ENCODE results near the gene RALGAPA1.

The RALGAPA1 gene

GRCh38 chr14:35512765-35513164 lies 296.3 kb downstream of the RALGAPA1 start:
- Histone ChIP-seq H3K27me3 (replicated peaks; ENCODE audit: control insufficient read depth, insufficient read depth, low read length, poor library complexity, severe bottlenecking) (no peaks in the 10 kb centered on the region), H3K36me3 (ENCODE audit: control insufficient read depth, insufficient read depth, low read length) (no peaks in the 10 kb centered on the region), H3K9me3 (ENCODE audit: control insufficient read depth, low read length) (no peaks in the 10 kb centered on the region), H3K4me1 (ENCODE audit: control insufficient read depth, insufficient read depth, low read length, poor library complexity, severe bottlenecking) (no peaks in the 10 kb centered on the region), H3K27ac (ENCODE audit: insufficient read depth, low read length, poor library complexity, severe bottlenecking) (no peak overlapping the region), H3K4me3 (ENCODE audit: insufficient read depth, low read depth, low read length, poor library complexity, severe bottlenecking) (no peak overlapping the region)
- no peak for DNase-seq

GRCh38 chr14:35509846-35510245 lies 299.2 kb downstream of the RALGAPA1 start:
- H3K27me3 ChIP-seq (replicated peaks; ENCODE audit: control insufficient read depth, insufficient read depth, low read length, poor library complexity, severe bottlenecking), result no peaks in the 10 kb centered on the region
- H3K27ac ChIP-seq (ENCODE audit: insufficient read depth, low read length, poor library complexity, severe bottlenecking), result no peak overlapping the region
- H3K9me3 ChIP-seq (ENCODE audit: control insufficient read depth, low read length), result no peaks in the 10 kb centered on the region
- no peaks in the 10 kb centered on the region for H3K36me3 ChIP-seq (ENCODE audit: control insufficient read depth, insufficient read depth, low read length)
- H3K4me1 ChIP-seq (ENCODE audit: control insufficient read depth, insufficient read depth, low read length, poor library complexity, severe bottlenecking), result no peaks in the 10 kb centered on the region
- no peak overlapping the region for H3K4me3 ChIP-seq (ENCODE audit: insufficient read depth, low read depth, low read length, poor library complexity, severe bottlenecking)
- DNase-seq, result no peak

DNA sequence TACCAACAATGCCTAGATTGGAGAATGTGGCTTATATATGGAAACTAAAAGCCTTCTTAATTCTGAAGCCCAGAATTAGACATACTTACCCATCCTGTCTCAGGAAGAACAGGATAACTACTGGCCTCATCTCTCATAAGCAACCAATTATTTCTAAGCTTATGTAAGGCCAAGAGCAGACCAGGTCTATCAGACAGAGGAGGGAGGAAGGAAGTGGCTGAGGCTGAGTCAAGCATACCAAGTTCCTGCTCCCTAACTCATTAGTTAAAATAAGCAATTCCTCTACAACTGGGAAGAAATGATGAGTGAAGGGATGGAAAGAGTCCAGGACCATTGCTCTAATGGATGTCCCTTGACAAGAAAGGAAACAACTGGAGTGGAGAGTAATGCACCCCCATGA lies 302.2 kb downstream of the RALGAPA1 start:
- no peaks in the 10 kb centered on the region for H3K4me1 ChIP-seq (ENCODE audit: control insufficient read depth, insufficient read depth, low read length, poor library complexity, severe bottlenecking)
- no peak for DNase-seq
- H3K9me3 ChIP-seq (ENCODE audit: control insufficient read depth, low read length), result no peaks in the 10 kb centered on the region
- H3K4me3 ChIP-seq (ENCODE audit: insufficient read depth, low read depth, low read length, poor library complexity, severe bottlenecking), result no peak overlapping the region
- no peaks in the 10 kb centered on the region for H3K27me3 ChIP-seq (replicated peaks; ENCODE audit: control insufficient read depth, insufficient read depth, low read length, poor library complexity, severe bottlenecking)
- no peak overlapping the region for H3K27ac ChIP-seq (ENCODE audit: insufficient read depth, low read length, poor library complexity, severe bottlenecking)
- H3K36me3 ChIP-seq (ENCODE audit: control insufficient read depth, insufficient read depth, low read length), result no peaks in the 10 kb centered on the region

- no peak for DNase-seq
- Histone ChIP-seq H3K4me3 (ENCODE audit: insufficient read depth, low read depth, low read length, poor library complexity, severe bottlenecking) (no peak overlapping the region), H3K9me3 (ENCODE audit: control insufficient read depth, low read length) (no peaks in the 10 kb centered on the region), H3K27ac (ENCODE audit: insufficient read depth, low read length, poor library complexity, severe bottlenecking) (no peak overlapping the region), H3K27me3 (replicated peaks; ENCODE audit: control insufficient read depth, insufficient read depth, low read length, poor library complexity, severe bottlenecking) (no peaks in the 10 kb centered on the region), H3K4me1 (ENCODE audit: control insufficient read depth, insufficient read depth, low read length, poor library complexity, severe bottlenecking) (no peaks in the 10 kb centered on the region), H3K36me3 (ENCODE audit: control insufficient read depth, insufficient read depth, low read length) (no peaks in the 10 kb centered on the region)
Measured at GRCh38 chr14:35506461-35506860, 302.6 kb downstream of the RALGAPA1 start.

DNA sequence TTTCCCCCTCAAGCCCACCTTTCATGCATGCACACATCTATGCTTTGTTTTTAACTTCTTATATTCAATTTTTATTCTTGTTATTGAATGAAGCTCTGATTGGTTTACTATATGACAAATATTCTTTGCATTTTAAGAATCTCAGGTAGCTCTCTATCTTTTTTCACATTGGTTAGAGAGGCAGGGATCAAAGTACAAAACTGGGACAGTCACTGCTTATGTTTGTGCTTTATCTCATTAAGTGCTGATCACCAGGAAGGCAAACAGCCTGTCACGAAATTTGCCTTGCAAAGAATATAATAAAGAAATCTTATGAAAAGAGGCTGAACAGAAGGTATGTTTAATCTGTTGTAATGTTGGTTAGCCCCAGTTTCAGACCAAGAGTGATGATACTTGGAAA lies 304.8 kb downstream of the RALGAPA1 start:
- H3K27me3 ChIP-seq (replicated peaks; ENCODE audit: control insufficient read depth, insufficient read depth, low read length, poor library complexity, severe bottlenecking), result no peaks in the 10 kb centered on the region
- H3K4me3 ChIP-seq (ENCODE audit: insufficient read depth, low read depth, low read length, poor library complexity, severe bottlenecking), result no peak overlapping the region
- H3K36me3 ChIP-seq (ENCODE audit: control insufficient read depth, insufficient read depth, low read length), result no peaks in the 10 kb centered on the region
- H3K27ac ChIP-seq (ENCODE audit: insufficient read depth, low read length, poor library complexity, severe bottlenecking), result no peak overlapping the region
- H3K4me1 ChIP-seq (ENCODE audit: control insufficient read depth, insufficient read depth, low read length, poor library complexity, severe bottlenecking), result no peaks in the 10 kb centered on the region
- no peaks in the 10 kb centered on the region for H3K9me3 ChIP-seq (ENCODE audit: control insufficient read depth, low read length)
- DNase-seq, result no peak

DNA sequence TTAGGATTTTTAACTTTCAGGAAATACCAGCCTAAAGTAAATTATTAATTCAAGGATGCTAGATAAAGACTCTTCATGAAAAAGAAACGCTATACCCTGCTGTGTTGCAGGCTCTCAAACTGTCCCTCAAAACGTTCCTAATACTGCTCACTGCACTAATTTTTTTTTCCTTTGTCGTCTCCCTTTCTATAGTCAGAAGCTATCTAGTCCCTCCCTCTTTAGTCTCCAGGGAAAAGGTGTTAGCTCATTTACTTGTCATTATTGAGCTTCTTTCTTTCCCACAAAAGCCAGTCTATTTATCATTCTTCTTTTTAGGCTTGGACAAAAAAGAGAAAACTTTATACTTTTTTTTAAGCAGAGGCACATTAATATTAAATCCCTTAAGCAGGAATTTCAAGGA lies 305.4 kb downstream of the RALGAPA1 start:
- no peak for DNase-seq
- Histone ChIP-seq H3K36me3 (ENCODE audit: control insufficient read depth, insufficient read depth, low read length) (no peaks in the 10 kb centered on the region), H3K9me3 (ENCODE audit: control insufficient read depth, low read length) (no peaks in the 10 kb centered on the region), H3K27me3 (replicated peaks; ENCODE audit: control insufficient read depth, insufficient read depth, low read length, poor library complexity, severe bottlenecking) (no peaks in the 10 kb centered on the region), H3K4me3 (ENCODE audit: insufficient read depth, low read depth, low read length, poor library complexity, severe bottlenecking) (no peak overlapping the region), H3K4me1 (ENCODE audit: control insufficient read depth, insufficient read depth, low read length, poor library complexity, severe bottlenecking) (no peaks in the 10 kb centered on the region), H3K27ac (ENCODE audit: insufficient read depth, low read length, poor library complexity, severe bottlenecking) (no peak overlapping the region)

DNA sequence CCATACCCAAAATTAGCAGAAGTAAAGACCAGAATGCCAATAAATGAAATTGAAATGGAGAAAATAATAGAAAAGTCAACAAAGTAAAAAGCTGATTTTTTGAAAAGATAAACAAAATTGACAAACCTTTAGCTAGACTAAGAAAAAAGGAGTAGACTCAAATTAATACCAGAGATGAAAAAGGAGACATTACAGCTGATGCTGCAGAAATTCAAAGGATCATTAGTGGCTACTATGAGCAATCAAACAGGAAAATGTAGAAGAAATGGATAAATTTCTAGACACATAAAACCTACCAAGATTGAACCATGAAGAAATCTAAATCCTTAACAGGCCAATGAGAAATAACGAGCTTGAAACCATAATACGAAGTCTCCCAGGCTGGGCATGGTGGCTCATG lies 309.9 kb downstream of the RALGAPA1 start:
- DNase-seq, result no peak
- no peak overlapping the region for H3K4me3 ChIP-seq (ENCODE audit: insufficient read depth, low read depth, low read length, poor library complexity, severe bottlenecking)
- no peaks in the 10 kb centered on the region for H3K4me1 ChIP-seq (ENCODE audit: control insufficient read depth, insufficient read depth, low read length, poor library complexity, severe bottlenecking)
- no peaks in the 10 kb centered on the region for H3K9me3 ChIP-seq (ENCODE audit: control insufficient read depth, low read length)
- no peaks in the 10 kb centered on the region for H3K27me3 ChIP-seq (replicated peaks; ENCODE audit: control insufficient read depth, insufficient read depth, low read length, poor library complexity, severe bottlenecking)
- H3K36me3 ChIP-seq (ENCODE audit: control insufficient read depth, insufficient read depth, low read length), result no peaks in the 10 kb centered on the region
- no peak overlapping the region for H3K27ac ChIP-seq (ENCODE audit: insufficient read depth, low read length, poor library complexity, severe bottlenecking)

DNA sequence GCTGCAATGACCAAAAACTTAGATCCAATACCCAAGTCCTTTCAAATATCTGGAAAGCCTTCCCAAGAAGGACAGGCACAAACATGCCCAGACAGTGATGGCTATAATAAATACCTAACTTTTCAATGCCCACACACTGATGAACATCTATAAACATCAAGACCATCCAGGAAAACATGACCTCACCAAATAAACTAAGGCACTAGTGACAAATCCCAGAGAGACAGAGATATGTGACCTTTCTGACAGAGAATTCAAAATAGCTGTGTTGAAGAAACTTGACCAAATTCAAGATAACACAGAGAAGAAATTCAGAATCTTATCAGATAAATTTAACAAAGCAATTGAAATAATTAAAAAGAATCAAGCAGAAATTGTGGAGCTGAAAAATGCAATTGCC lies 313.8 kb downstream of the RALGAPA1 start:
- Histone ChIP-seq H3K27me3 (replicated peaks; ENCODE audit: control insufficient read depth, insufficient read depth, low read length, poor library complexity, severe bottlenecking) (no peaks in the 10 kb centered on the region), H3K4me1 (ENCODE audit: control insufficient read depth, insufficient read depth, low read length, poor library complexity, severe bottlenecking) (no peaks in the 10 kb centered on the region), H3K36me3 (ENCODE audit: control insufficient read depth, insufficient read depth, low read length) (no peaks in the 10 kb centered on the region), H3K9me3 (ENCODE audit: control insufficient read depth, low read length) (no peaks in the 10 kb centered on the region), H3K4me3 (ENCODE audit: insufficient read depth, low read depth, low read length, poor library complexity, severe bottlenecking) (no peak overlapping the region), H3K27ac (ENCODE audit: insufficient read depth, low read length, poor library complexity, severe bottlenecking) (no peak overlapping the region)
- DNase-seq, result no peak

- Histone ChIP-seq H3K4me1 (ENCODE audit: control insufficient read depth, insufficient read depth, low read length, poor library complexity, severe bottlenecking) (no peaks in the 10 kb centered on the region), H3K4me3 (ENCODE audit: insufficient read depth, low read depth, low read length, poor library complexity, severe bottlenecking) (no peak overlapping the region), H3K27ac (ENCODE audit: insufficient read depth, low read length, poor library complexity, severe bottlenecking) (no peak overlapping the region), H3K9me3 (ENCODE audit: control insufficient read depth, low read length) (no peaks in the 10 kb centered on the region), H3K36me3 (ENCODE audit: control insufficient read depth, insufficient read depth, low read length) (no peaks in the 10 kb centered on the region), H3K27me3 (replicated peaks; ENCODE audit: control insufficient read depth, insufficient read depth, low read length, poor library complexity, severe bottlenecking) (no peaks in the 10 kb centered on the region)
- no peak for DNase-seq
Measured at GRCh38 chr14:35492569-35493014, 316.5 kb downstream of the RALGAPA1 start.

Data from effector memory CD4-positive, alpha-beta T cell (primary cell).